Omental fat pad (tissue), 4 donors: Measurements from ENCODE around the gene MAPRE2. TPM values are rescaled to one million over a fixed set of nuclear protein-coding genes. Genes with fewer than 3 reads are reported as not detected.

Experiments
- ATAC-seq: fragments of 150-250 bp; one replicate; pipeline ENCODE4 v1.9.1; 2016; ENCODE audit warnings: mild to moderate bottlenecking, moderate library complexity; ENCODE audit not compliant: low FRiP score
- DNase-seq: peaks from one replicate; pipeline ENCODE4 v3.0.0-alpha.2; 2019; ENCODE audit warnings: low spot score
- small RNA-seq: library from RNA; depleted of rRNA; stranded (forward); fragments of <200 nt; gene quantifications from one replicate; pipeline ENCODE3, GENCODE V24; 2016
- total RNA-seq, 4 donors: library from RNA; depleted of rRNA; stranded (reverse); fragments of >200 nt; gene quantifications; one replicate each; pipeline ENCODE4 v1.1.0, GENCODE V29; 2016
- TF ChIP-seq, protein P1 (sequence below), 3 donors: fragments of 450-650 bp; IDR thresholded peaks; one replicate each; pipeline ENCODE4 v1.5.1; 2016 to 2017; ENCODE audit warnings: antibody characterized with exemption in 3 of 3, mild to moderate bottlenecking in 3 of 3, moderate library complexity in 2 of 3

MAPRE2 gene
- total RNA-seq, 4 donors from 2014 or later, result 19.7 to 35.6 (median 24.8) TPM

DNA sequence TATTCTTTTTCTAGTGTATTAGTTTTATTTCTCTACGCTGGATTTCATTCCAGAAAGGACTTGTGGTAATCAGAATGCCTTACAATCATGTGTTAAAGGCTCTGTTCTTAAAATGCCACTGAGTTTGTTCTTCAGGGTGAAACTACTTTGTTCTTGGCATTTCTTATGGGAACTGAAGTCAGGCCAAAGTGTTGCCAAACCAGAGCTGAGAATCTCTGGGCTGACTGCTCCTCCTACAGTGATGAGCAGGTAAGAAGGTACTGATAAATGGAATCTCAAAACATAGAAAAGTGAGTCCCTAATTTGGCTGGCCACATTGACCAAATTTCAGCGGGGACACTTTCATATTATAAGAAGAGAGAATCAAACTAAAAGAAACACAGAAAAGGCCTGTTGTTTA, 144.6 kb downstream of the MAPRE2 start:
- DNase-seq (no peak), ATAC-seq (peak; percentile 68)
- TF ChIP-seq, protein P1, sequence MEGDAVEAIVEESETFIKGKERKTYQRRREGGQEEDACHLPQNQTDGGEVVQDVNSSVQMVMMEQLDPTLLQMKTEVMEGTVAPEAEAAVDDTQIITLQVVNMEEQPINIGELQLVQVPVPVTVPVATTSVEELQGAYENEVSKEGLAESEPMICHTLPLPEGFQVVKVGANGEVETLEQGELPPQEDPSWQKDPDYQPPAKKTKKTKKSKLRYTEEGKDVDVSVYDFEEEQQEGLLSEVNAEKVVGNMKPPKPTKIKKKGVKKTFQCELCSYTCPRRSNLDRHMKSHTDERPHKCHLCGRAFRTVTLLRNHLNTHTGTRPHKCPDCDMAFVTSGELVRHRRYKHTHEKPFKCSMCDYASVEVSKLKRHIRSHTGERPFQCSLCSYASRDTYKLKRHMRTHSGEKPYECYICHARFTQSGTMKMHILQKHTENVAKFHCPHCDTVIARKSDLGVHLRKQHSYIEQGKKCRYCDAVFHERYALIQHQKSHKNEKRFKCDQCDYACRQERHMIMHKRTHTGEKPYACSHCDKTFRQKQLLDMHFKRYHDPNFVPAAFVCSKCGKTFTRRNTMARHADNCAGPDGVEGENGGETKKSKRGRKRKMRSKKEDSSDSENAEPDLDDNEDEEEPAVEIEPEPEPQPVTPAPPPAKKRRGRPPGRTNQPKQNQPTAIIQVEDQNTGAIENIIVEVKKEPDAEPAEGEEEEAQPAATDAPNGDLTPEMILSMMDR (IDR thresholded peaks at IDR 0.05), result no peak

DNA sequence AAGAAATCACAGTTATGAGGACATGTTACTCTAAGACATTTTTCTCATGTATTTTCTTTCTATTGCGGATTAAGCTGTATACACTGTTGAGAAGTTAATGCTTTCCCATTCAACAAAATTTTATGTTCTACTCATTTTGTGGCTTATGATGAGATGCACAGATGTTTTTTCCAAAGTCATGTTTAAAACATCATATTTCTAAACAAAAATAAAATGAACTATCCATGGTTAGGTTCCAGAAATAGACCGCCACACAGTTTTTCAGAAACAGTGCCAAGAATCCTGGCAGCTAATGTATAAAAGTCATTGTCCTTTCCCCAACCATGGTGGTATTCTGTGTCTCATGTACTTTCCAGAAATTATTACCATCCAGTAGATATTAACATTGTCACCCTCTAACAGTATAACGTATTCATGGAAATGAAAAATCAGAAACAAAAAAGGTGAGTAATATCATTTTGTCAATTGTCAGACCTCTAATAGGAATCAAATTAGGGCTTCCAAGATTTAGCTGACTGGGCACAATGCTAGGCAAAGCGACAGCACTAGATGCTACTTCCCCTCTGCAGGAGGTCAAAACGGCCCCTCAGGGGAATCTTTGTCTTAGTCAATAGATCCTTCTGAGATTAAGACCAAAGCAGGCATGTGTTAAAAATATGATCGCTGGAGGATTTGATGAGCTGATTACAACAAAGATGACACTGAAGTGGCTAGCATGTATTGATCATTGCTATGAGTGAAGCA, 145.2 kb downstream of the MAPRE2 start:
- TF ChIP-seq, protein P1 (IDR thresholded peaks at IDR 0.05), result no peak
- ATAC-seq (no peak), DNase-seq (no peak)

DNA sequence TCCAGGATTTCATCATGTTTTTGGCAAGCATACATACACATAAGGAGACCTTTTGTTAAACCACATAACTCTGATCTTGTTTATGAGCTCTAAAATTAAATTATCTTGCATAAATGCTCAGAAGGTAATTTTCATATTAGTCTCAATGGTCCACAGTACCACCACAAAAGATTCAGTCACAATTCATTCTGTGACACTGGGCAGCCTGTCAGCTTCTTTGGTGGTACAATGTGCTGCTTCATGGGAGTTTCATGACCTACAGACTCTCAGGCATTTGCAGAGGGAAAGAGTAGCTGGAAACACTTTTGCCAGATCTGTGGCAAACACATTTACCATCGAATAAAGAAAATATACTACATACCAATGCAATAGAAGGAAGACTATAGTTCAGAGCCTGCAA, 148.3 kb downstream of the MAPRE2 start:
- ATAC-seq, result no peak
- TF ChIP-seq, protein P1 (IDR thresholded peaks at IDR 0.05), result no peak
- no peak for DNase-seq

DNA sequence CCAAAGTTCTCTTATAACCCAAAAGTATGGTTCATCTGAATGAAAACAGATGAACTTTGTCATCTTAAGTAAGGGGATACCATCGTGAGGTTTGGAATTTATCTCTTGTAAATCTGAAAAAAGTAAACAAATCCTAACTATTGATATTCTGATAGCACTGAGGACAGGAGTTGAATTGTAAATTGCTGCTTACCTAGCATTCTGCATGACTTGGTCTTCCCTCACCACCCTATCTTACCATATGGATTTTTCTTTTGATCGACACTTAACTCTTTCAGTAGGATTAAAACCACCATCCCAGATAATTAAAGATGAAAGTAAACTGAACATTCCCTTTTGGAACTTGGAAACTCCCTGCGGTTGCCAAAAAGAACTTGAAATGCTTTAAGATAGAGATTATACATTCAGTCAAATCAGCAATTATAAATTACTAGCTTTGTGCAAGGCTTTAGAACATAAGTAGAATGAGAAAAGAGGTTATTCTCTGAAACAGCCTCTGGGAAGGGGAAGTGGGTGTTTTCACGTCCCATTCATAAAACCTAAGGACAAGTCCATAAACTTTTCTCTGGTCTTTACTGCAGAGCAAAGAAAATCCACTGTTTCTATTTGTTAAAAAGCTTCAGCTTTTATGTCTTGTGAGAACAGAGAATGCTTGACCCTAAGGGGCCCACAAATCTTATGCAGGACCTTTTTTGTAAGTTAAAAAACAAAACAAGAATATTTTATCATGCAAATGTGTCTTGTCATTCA, 149.9 kb downstream of the MAPRE2 start:
- ATAC-seq, result no peak
- no peak for DNase-seq
- TF ChIP-seq, protein P1 (IDR thresholded peaks at IDR 0.05), result no peak

DNA sequence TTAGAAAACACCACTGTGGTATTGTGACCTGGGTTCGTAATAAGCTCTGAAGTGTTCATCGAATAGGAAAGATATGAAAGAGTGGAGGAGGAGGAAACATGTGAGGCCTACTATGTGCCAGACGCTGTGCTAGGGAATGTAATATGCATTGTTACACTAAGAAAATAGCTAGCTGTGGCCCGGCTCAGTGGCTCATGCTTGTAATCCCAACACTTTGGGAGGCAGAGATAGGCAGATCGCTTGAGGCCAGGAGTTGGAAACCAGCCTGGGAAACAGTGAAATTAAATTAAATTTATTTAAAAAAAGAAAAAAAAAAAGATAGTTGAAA, 150.4 kb downstream of the MAPRE2 start:
- DNase-seq (no peak), ATAC-seq (no peak)
- TF ChIP-seq, protein P1 (IDR thresholded peaks at IDR 0.05), result no peak

DNA sequence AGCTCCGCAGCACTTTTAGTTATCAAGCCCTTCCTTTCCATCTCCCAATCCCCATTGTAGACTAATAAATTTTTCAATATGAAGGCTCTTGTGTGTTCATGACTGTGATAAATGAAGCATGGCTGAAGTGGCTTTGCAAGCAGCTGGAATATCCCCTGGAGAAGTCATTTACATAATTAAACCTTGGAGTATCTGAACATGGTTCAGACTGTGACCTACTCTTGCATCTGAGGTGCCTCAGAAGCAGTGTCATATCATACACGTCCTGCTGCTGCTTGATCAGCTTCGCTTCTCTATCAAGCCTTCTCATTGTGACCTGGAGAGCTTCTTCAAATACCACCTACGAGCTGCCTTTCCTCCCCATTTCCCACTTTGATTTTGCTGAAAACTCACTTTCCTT, 151.2 kb downstream of the MAPRE2 start:
- ATAC-seq, result no peak
- TF ChIP-seq, protein P1 (IDR thresholded peaks at IDR 0.05), result no peak
- no peak for DNase-seq

Small RNA genes within 50 kb of the gene (small RNA-seq; reads per million reads assigned to genes)
- gene AC015967.2, result not detected

Other genes with a start within 250 kb of the MAPRE2 start
- gene ZNF397, start 199.6 kb downstream of the MAPRE2 start, total RNA-seq, result 10 to 100 TPM; 15.9 to 33.9 (median 22.8) TPM
- gene ZSCAN30, start 248.8 kb downstream of the MAPRE2 start, total RNA-seq, result 10 to 100 TPM in 3 of 4 donors, 1 to 10 TPM in 1; 9.5 to 14.0 (median 13.6) TPM